Measurements from ENCODE around the gene NHERF2.

Gene NHERF2

DNA sequence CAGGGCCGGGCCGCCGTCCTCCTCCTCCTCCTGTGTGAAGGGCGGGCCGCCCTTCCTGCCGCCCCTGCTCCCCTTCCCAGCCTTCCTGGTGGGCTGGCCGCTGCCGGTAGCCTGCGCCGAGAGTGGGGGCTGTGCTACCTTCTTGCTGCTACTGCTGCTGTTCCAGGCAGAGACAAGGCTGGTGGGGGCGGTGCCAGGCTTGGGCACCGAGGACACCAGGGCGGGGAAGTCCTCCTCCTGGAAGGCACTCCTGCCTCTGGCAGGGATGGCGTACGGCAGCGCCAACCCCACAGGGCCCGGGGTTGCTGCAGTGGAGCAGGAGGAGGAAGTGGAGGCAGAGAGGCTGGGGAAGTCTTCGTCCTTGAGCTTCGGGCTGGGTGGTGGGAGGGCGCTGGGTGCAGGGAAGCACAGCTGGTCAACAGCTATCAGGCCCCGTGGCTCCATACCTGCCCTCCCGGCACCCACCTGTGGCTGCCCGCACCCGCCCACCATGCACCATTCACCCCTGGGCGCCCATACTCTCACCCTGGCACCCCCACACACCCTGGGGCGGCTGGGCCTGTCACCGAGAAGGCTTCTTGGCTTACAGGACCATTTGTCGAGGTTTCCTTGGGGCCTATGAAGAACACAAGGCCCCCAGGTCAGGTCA is 26.7 kb upstream of the NHERF2 start:
- TF ChIP-seq, protein P1, sequence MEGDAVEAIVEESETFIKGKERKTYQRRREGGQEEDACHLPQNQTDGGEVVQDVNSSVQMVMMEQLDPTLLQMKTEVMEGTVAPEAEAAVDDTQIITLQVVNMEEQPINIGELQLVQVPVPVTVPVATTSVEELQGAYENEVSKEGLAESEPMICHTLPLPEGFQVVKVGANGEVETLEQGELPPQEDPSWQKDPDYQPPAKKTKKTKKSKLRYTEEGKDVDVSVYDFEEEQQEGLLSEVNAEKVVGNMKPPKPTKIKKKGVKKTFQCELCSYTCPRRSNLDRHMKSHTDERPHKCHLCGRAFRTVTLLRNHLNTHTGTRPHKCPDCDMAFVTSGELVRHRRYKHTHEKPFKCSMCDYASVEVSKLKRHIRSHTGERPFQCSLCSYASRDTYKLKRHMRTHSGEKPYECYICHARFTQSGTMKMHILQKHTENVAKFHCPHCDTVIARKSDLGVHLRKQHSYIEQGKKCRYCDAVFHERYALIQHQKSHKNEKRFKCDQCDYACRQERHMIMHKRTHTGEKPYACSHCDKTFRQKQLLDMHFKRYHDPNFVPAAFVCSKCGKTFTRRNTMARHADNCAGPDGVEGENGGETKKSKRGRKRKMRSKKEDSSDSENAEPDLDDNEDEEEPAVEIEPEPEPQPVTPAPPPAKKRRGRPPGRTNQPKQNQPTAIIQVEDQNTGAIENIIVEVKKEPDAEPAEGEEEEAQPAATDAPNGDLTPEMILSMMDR (conservative IDR thresholded peaks at IDR 0.05) = no peak
- no peak overlapping the region for H3K27ac ChIP-seq

DNA sequence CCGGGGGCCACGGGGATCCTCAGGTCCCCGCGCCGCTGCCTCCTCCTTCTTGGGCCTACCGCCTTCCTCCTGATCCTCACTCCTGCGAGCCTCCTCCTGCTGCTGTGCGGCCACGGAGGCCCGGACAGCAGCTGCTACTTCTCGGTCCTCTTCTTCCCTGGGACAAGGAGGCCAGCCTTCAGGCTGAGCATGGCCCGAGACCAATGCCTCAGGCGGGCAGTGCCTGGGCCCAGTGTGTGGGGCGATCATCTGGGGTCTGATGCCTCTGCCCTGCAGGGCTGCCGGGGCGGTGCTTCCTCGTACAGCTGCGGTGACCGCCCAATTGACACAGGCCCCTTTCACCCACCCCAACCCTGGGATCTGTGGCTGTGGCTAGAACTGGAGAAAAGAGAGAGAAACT is 25.7 kb upstream of the NHERF2 start:
- TF ChIP-seq, protein P1 (conservative IDR thresholded peaks at IDR 0.05) = no peak
- H3K27ac ChIP-seq = no peak overlapping the region

DNA sequence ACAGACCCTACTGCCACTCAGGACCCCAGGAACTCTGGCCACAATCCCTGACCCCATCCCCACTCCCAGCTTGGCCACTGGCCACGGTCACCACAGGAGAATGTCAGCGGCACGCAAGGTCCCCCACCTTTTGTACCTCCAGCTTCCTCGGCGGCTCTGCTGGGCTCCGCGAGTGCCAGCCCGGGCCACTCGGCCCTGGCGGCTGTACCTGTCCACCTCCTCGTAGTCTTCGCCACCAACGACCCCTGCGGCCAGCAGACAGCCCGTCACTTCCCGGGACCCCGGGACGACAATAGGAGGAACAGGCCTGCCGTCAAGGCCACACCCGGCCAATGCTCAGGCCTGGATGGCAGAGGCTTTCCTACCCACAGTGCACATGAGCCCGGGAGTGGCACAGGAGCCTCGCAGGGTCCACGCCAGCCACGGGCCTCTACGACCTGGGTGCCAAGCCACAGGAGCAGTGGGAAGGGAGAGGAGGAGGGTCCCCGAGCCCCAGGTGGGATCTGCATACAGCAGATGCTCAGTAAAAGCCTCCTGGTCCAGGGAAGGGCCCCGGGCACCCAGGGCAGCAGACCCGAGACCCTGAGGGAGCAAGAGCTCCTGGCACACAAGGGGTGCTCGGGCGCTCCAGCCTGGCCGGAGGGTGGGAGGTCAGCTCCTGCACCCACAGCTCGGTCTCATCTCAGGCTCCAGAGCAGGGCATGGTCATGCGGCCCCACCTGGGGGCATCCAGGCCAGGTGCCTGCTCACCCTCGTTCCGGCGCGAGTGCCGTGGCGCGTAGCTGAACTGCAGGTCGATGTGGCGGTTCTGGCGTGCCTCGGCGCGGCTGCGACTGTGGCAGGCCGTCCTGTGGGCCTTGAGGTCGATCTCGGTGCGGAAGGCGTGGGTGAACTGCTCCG is 25.0 kb upstream of the NHERF2 start:
- no peak overlapping the region for H3K27ac ChIP-seq
- TF ChIP-seq, protein P1 (conservative IDR thresholded peaks at IDR 0.05) = no peak

DNA sequence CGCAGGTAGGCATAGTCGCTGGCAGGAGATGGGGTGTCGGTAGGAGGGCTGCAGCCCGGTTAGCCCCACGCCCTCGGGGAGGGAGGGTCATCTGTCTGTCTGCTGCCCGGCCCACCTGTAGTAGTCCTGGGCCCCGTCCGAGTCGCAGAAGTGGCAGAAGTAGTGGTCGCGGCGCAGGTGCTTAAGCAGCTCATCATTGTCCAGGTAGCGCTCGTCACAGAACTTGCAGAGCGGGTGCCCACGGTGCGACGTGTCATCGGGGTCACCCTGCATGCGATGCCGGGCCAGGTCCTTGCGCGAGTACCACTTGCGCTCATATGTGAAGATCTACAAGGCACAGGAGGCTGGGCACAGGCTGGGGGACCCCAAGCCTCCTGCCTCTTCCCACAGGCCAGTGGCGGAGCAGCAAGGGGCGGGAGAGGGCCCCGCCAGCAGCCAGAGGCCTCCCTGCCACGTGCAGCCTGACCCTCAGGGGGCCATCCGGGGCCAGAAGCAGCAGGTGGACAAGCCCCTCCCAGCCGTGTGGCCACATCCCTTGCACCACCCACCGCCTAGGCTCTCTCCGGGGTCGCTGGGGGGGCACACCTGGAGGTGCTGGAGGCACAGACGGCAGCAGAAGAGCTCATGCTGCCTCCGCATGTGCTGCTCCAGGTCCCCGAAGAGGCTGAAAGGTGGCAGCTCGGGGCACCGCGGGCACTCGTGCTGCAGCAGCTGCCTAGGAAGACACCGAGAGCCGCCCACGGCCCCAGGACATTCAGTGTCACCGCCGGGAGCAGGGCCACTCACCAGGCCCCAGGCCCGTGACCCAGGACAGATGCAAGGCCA is 24.1 kb upstream of the NHERF2 start:
- TF ChIP-seq, protein P1 (conservative IDR thresholded peaks at IDR 0.05) = no peak
- no peak overlapping the region for H3K27ac ChIP-seq

DNA sequence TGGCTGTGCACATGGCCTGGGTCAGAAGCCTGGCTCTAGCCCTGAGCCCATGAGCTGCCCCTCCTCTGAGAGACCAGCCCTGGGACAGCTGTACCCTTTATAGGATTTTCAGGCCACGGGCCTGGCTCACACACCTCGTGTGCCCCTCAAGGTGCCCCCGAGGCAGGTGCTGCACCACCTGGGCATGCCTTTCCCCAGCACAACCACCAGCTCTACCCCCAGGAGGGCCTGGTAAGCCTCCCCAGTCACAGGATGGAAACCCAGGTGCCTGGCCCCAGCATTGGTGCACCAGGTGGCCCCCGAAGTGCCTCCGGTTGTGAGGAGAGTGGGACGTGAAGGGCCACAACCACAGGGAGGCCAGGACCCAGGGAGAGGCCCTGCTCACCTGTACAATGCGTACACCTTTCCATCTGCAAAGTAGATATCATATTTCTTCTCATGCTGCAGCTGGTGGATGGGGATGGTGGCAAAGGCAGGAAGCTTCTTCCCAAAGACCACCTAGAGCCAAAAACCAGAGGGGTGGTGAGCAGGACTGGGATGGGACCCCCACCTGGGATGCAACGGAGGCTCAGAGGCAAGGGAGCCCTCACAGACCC is 23.4 kb upstream of the NHERF2 start:
- TF ChIP-seq, protein P1 (conservative IDR thresholded peaks at IDR 0.05) = no peak
- peak overlapping the region; percentile 67; the same call in 1 of the 2 replicates for H3K27ac ChIP-seq

DNA sequence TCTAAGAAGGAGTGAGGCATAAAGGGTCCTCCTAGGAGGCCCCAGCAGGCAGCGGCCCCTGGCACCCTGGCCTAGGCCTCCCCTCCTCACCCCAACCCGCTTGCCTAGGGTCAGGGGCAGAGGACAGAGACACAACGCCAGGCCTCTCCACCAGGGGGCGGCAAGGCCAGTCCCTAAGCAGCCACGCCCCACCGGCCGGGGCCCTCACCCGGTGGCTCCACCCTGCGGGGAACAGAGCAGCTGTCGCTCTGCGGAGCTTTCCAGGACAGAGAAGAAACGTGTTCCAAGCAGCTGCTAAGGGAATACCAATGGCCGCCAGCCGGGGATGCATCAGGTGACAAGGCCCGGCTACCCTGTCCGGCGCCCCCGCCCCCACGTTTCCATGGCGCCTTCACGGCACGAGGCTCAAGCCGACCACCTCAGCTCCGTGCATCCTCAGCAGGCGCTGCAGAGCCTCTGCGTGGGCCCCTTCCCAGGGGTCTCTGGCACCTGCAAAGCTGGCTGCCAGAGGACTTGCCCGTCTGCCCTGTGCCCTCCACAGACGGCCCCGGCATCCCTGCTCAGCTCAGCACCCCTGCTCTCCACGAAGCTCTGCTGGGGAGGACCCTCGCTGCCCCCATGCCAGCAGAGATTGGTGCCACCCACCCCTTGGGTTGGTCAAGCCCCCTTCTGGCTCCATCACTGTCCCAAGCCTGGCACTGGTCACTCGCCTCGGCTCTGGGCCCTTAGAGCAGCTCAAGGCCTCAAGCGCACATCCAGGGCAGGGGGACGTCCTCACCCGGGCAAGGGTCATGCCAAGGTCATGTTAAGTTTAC is 22.7 kb upstream of the NHERF2 start:
- peak overlapping the region; percentile 67 for H3K27ac ChIP-seq
- TF ChIP-seq, protein P1 (conservative IDR thresholded peaks at IDR 0.05) = peak; percentile 91

Measured in VCaP (cell line).